Umbilical cord (tissue), 1 donor: ENCODE data around the gene TRAF6. TPM values are rescaled to one million over a fixed set of nuclear protein-coding genes. Genes with fewer than 3 reads are reported as not detected.

Experiments used
- total RNA-seq: library from RNA; depleted of rRNA; stranded (reverse); fragments of >200 nt; gene quantifications from one replicate; pipeline ENCODE4 v1.2.3, GENCODE V29; 2014; ENCODE audit warnings: low replicate concordance; ENCODE audit not compliant: insufficient read depth

TRAF6 gene
- total RNA-seq, 1 donor from 2014 or later: 27.4 TPM

Other genes starting within 250 kb of the TRAF6 start
- gene COMMD9, start 220.8 kb downstream of the TRAF6 start, total RNA-seq: 34.7 TPM
- gene PRR5L, start 214.0 kb downstream of the TRAF6 start, total RNA-seq: 46.9 TPM
- 5.1 TPM for gene RAG1, start 57.7 kb upstream of the TRAF6 start, total RNA-seq
- gene IFTAP, start 84.2 kb upstream of the TRAF6 start, total RNA-seq: 31.8 TPM
- gene RAG2, start 88.0 kb upstream of the TRAF6 start, total RNA-seq: 0.72 TPM